HG02981 (cell line): ENCODE measurements around the gene ZNF740.

Experiments used
- ATAC-seq: cut with Tn5 transposase; IDR thresholded peaks from one replicate; pipeline ENCODE4 v1.9.1; 2021; ENCODE audit warnings: mild to moderate bottlenecking, moderate library complexity; ENCODE audit not compliant: unreplicated experiment

Gene ZNF740

GRCh38 chr12:53212931-53213330, 32.4 kb downstream of the ZNF740 start:
- ATAC-seq: no peak

- ATAC-seq: no peak
Measured at GRCh38 chr12:53213348-53213747, 32.8 kb downstream of the ZNF740 start.

GRCh38 chr12:53214221-53214620, 33.7 kb downstream of the ZNF740 start:
- no peak for ATAC-seq

GRCh38 chr12:53214687-53215455, 34.3 kb downstream of the ZNF740 start:
- ATAC-seq: no peak

GRCh38 chr12:53215497-53215896, 35.0 kb downstream of the ZNF740 start:
- no peak for ATAC-seq

GRCh38 chr12:53217051-53217930, 36.8 kb downstream of the ZNF740 start:
- ATAC-seq: no peak

- no peak for ATAC-seq
Measured at GRCh38 chr12:53217931-53218307, 37.4 kb downstream of the ZNF740 start.

GRCh38 chr12:53218551-53219291, 38.2 kb downstream of the ZNF740 start:
- ATAC-seq: no peak

GRCh38 chr12:53219292-53219955, 38.9 kb downstream of the ZNF740 start:
- ATAC-seq: no peak

- peak; percentile 31 for ATAC-seq
Measured at GRCh38 chr12:53219956-53220693, 39.6 kb downstream of the ZNF740 start.

- ATAC-seq: peak; percentile 54
Measured at GRCh38 chr12:53220694-53221202, 40.2 kb downstream of the ZNF740 start.

- ATAC-seq: peak; percentile 22
Measured at GRCh38 chr12:53221203-53222080, 40.9 kb downstream of the ZNF740 start.

- no peak for ATAC-seq
Measured at GRCh38 chr12:53222170-53222721, 41.7 kb downstream of the ZNF740 start.

GRCh38 chr12:53222806-53223261, 42.3 kb downstream of the ZNF740 start:
- ATAC-seq: no peak

- no peak for ATAC-seq
Measured at GRCh38 chr12:53223389-53224060, 43.0 kb downstream of the ZNF740 start.

GRCh38 chr12:53224061-53224896, 43.8 kb downstream of the ZNF740 start:
- no peak for ATAC-seq
